A549 (cell line): ENCODE data around the gene RABL6. TPM values are rescaled to one million over a fixed set of nuclear protein-coding genes. Genes with fewer than 3 reads are reported as not detected.
"Not testable (repeated sequence)": the region's sequence is repeated elsewhere in the genome, so short reads cannot be mapped to it uniquely, and the experiment has no call there.

Experiments
- ATAC-seq, 2 experiments: fragments of 200-7000 bp in 1 of 2; fragments of >200 bp in 1 of 2; cut with Nextera tagmentation in 1 of 2; cut with Tn5 transposase in 1 of 2; 3 replicates each; pipeline versions ENCODE4 v1.8.0 to v1.9.1; 2018 to 2020; ENCODE audit warnings: mild to moderate bottlenecking in 1 of 2, moderate library complexity in 1 of 2
- CTCF ChIA-PET: fragments of 300-600 bp; sonication (Branson Sonifier 250); formaldehyde crosslinking; extraction: SDS; loops from one replicate; lab custom pipeline; 2021; ENCODE audit warnings: antibody characterized with exemption, inconsistent platforms; lab: Yijun Ruan, JAX
- POLR2A ChIA-PET: fragments of 350-600 bp; formaldehyde crosslinking; extraction: SDS; loops from one replicate; lab custom pipeline; 2021; ENCODE audit warnings: antibody characterized with exemption, inconsistent platforms; lab: Yijun Ruan, JAX
- DNase-seq, 2 experiments: peaks; one replicate each; pipeline versions ENCODE4 v3.0.0 to v3.0.0-alpha.2; 2011 to 2016; ENCODE audit warnings: low read depth in 1 of 2, low spot score in 1 of 2
- FAIRE-seq: peaks from 2 replicates; lab custom pipeline; 2011; peaks lifted over from hg19 to GRCh38; lab: Jason Lieb, UNC
- H3K27ac ChIP-seq, 2 experiments: fragments of >200 bp; sonication (Bioruptor Twin); formaldehyde crosslinking; 3 replicates each; pipeline ENCODE4 v1.5.1; 2016 to 2017
- H3K4me1 ChIP-seq: fragments of >200 bp; sonication (Bioruptor Twin); formaldehyde crosslinking; 3 replicates; pipeline ENCODE4 v1.6.1; 2016
- H3K4me2 ChIP-seq: fragments of >200 bp; sonication (Bioruptor Twin); formaldehyde crosslinking; 3 replicates; pipeline ENCODE4 v1.6.1; 2016
- H3K4me3 ChIP-seq: fragments of >200 bp; sonication (Bioruptor Twin); formaldehyde crosslinking; 3 replicates; pipeline ENCODE4 v1.5.1; 2016
- H3K9me3 ChIP-seq: fragments of >200 bp; sonication (Bioruptor Twin); formaldehyde crosslinking; 3 replicates; pipeline ENCODE4 v1.6.1; 2016
- CEBPB ChIP-seq, 2 experiments: fragments of >200 bp in 1 of 2; sonication (Bioruptor Twin) in 1 of 2; formaldehyde crosslinking in 1 of 2; IDR thresholded peaks; 2 replicates each; pipeline ENCODE4 v1.6.1; 2012 to 2016
- CHD2 ChIP-seq: fragments of 150-350 bp; IDR thresholded peaks from 2 replicates; pipeline ENCODE4 v1.6.1; 2014; ENCODE audit warnings: low read length; ENCODE audit not compliant: partially characterized antibody
- EHF ChIP-seq: fragments of 250-450 bp; sonication (Bioruptor Pico); IDR thresholded peaks from 2 replicates; pipeline ENCODE4 v1.5.0; 2020; ENCODE audit warnings: mild to moderate bottlenecking
- EHMT2 ChIP-seq: fragments of 200-600 bp; sonication (generic); IDR thresholded peaks from 2 replicates; pipeline ENCODE4 v1.6.1; 2016; ENCODE audit warnings: antibody characterized with exemption, low read depth, mild to moderate bottlenecking, moderate library complexity
- EP300 ChIP-seq, 2 experiments: fragments of >200 bp; sonication (Bioruptor Twin); formaldehyde crosslinking; IDR thresholded peaks; 2 replicates in 1 of 2; 3 replicates in 1 of 2; pipeline ENCODE4 v1.6.1; 2016 to 2017
- ESRRA ChIP-seq: fragments of 150-350 bp; IDR thresholded peaks from 2 replicates; pipeline ENCODE4 v1.6.1; 2014; ENCODE audit warnings: mild to moderate bottlenecking, low read length, borderline replicate concordance
- HOXA7 ChIP-seq: fragments of 250-450 bp; sonication (Bioruptor Pico); IDR thresholded peaks from 2 replicates; pipeline ENCODE4 v1.5.0; 2020; ENCODE audit warnings: mild to moderate bottlenecking, moderate library complexity
- JUN ChIP-seq, 2 experiments: fragments of >200 bp; sonication (Bioruptor Twin); formaldehyde crosslinking; IDR thresholded peaks; 2 replicates in 1 of 2; 3 replicates in 1 of 2; pipeline ENCODE4 v1.6.1; 2016 to 2017
- JUNB ChIP-seq: fragments of >200 bp; sonication (Bioruptor Twin); formaldehyde crosslinking; IDR thresholded peaks from 2 replicates; pipeline ENCODE4 v1.6.1; 2016
- KDM5A ChIP-seq: fragments of 200-600 bp; sonication (generic); IDR thresholded peaks from 2 replicates; pipeline ENCODE4 v1.6.1; 2016; ENCODE audit warnings: antibody characterized with exemption, mild to moderate bottlenecking
- MYC ChIP-seq: IDR thresholded peaks from 2 replicates; pipeline ENCODE4 v1.6.1; 2012; ENCODE audit warnings: mild to moderate bottlenecking, inconsistent platforms, low read length, improper control_type of control experiment, borderline replicate concordance
- PHF8 ChIP-seq: fragments of 200-600 bp; sonication (generic); IDR thresholded peaks from 2 replicates; pipeline ENCODE4 v1.6.1; 2016; ENCODE audit warnings: low read depth, mild to moderate bottlenecking, antibody characterized with exemption, moderate library complexity, borderline replicate concordance
- POLR2A ChIP-seq: IDR thresholded peaks from 2 replicates; pipeline ENCODE4 v1.6.1; 2012; ENCODE audit warnings: mild to moderate bottlenecking, low read length
- RFX5 ChIP-seq: fragments of 450-650 bp; IDR thresholded peaks from 2 replicates; pipeline ENCODE4 v1.7.1; 2014; ENCODE audit warnings: antibody characterized with exemption, mild to moderate bottlenecking, moderate library complexity
- WGBS: methylation state at CpG from one replicate; pipeline ENCODE4 v1.1.6; 2017; ENCODE audit errors: missing lambda C conversion rate; 5-methylcytosine and 5-hydroxymethylcytosine counted together
- polyA plus RNA-seq, 4 experiments: library from polyadenylated mRNA; depleted of rRNA in 3 of 4; stranded (reverse); fragments of >200 nt; fragmentation: RNase III in 1 of 4; extraction: RNeasy Plus Mini Kit Qiagen cat#74134 plus additional on column Dnase treatment in 1 of 4; gene quantifications; 2 replicates in 3 of 4; 3 replicates in 1 of 4; pipeline ENCODE4 v1.2.3, GENCODE V29; 2011 to 2017
- TF ChIP-seq, protein P1 (sequence below): fragments of >200 bp; sonication (Bioruptor Twin); formaldehyde crosslinking; IDR thresholded peaks from 3 replicates; pipeline ENCODE4 v1.6.1; 2016
- TF ChIP-seq, protein P2 (sequence below): IDR thresholded peaks from 2 replicates; pipeline ENCODE4 v1.6.1; 2012
- TF ChIP-seq, protein P3 (sequence below): IDR thresholded peaks from 2 replicates; pipeline ENCODE4 v1.6.1; 2012; ENCODE audit warnings: low read depth, borderline replicate concordance
- TF ChIP-seq, protein P4 (sequence below): fragments of >200 bp; sonication (Bioruptor Twin); formaldehyde crosslinking; IDR thresholded peaks from 3 replicates; pipeline ENCODE4 v1.5.1; 2016
- TF ChIP-seq, protein P5 (sequence below): fragments of 200-600 bp; sonication (generic); IDR thresholded peaks from 2 replicates; pipeline ENCODE4 v1.6.1; 2016; ENCODE audit warnings: antibody characterized with exemption, mild to moderate bottlenecking, moderate library complexity
- TF ChIP-seq, protein P6 (sequence below): IDR thresholded peaks from 2 replicates; pipeline ENCODE4 v1.6.1; 2012

RABL6 gene
- polyA plus RNA-seq, 2 of the 4 experiments (the other 2 are of a cell fraction): 46.8 to 71.4 TPM

DNA sequence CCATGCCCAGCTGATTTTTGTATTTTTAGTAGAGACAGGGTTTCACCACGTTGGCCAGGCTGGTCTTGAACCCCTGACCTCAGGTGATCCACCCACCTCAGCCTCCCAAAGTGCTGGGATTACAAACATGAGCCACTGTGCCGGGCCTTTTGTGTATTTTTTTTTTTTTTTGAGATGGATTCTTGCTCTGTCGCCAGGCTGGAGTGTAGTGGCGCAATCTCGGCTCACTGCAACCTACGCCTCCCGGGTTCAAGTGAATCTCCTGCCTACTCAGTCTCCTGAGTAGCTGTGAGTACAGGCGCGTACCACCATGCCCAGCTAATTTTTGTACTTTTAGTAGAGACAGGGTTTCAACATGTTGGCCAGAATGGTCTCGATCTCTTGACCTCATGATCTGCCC lies 75.9 kb downstream of the RABL6 start:
- POLR2A ChIA-PET: interaction anchor here (0.6 to 6.8 kb wide), 4 partner anchors 8 to 108 kb away, joined by 3 to 108 read pairs (median 5); no protein-coding TSS in a partner anchor
- not testable (repeated sequence) for H3K9me3 ChIP-seq, FAIRE-seq, DNase-seq, ATAC-seq, H3K4me3 ChIP-seq
- WGBS: 64% methylated on average over 10 of the region's 10 CpGs
- Histone ChIP-seq H3K4me1 (peaks cover 55% of the 10 kb centered on the region), H3K27ac (peak overlapping the region; percentile 97 to 98), H3K4me2 (peak overlapping the region; percentile 77)
- peak; percentile 15 to 62; a peak in 3 of 4 replicates for TF ChIP-seq CEBPB (IDR thresholded peaks at IDR 0.05)
- CTCF ChIA-PET: interaction anchor here (0.6 to 14.7 kb wide), 13 partner anchors 9 to 163 kb away, joined by 3 to 139 read pairs (median 7); partner anchors contain the start of genes AJM1, C8G and FBXW5

DNA sequence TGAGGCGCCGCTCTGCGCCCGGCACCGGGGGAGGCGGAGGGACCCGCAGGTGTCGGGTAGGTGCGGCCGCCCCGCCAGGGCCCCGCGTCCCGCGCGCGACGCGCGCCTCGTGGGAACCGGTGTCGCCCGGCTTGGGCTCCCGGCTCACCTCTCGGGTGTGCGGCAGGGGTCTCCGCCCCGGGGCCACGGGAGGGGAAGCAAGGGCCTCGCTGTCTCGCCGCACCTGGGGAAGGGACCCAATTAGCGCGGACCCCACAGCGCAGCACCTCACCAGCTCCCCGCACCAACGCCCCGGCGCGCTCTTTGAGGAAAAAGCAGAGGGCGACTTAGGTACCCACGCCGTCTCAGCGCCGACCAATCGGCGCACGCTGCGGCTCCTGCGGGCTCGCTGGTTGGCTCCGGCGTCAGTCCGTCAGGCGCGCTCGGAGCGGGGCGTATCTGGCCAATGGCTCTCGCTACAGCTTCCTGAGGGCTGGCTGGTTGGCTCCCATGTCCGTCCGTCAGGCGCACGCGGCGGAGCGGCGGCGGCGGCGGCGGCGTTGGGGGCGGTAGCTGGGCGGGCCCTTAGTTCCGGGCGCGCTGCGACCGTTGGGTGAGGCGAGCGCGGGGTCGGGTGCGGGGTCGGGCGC lies 78.3 kb downstream of the RABL6 start, which contains the start of gene TRAF2:
Gene TRAF2 (plus strand): TSS at position 567 of the 629 bp plus-strand sequence. CDS start 12,225 bp downstream, outside the sequence.
- Histone ChIP-seq H3K4me3 (peak within 1 kb of the TSS; percentile 99), H3K27ac (peak within 1 kb of the TSS; percentile 98 to 99), H3K9me3 (no peaks in the 10 kb centered on the region), H3K4me2 (peak within 1 kb of the TSS; percentile 91), H3K4me1 (peaks cover 57% of the 10 kb centered on the region)
- ChIA-PET POLR2A (interaction anchor here (0.7 to 6.8 kb wide), 11 partner anchors 9 to 111 kb away, joined by 3 to 108 read pairs (median 4); partner anchors contain the start of genes CLIC3, EDF1 and RABL6), CTCF (interaction anchor here (0.9 to 14.7 kb wide), 7 partner anchors 11 to 144 kb away, joined by 3 to 139 read pairs (median 5); partner anchors contain the start of gene FBXW5)
- FAIRE-seq (no peak), DNase-seq (peak; percentile 99 to 100), ATAC-seq (peak; percentile 82 to 86)
- TF ChIP-seq HOXA7 (CRISPR knock-in tag): no peak
- TF ChIP-seq MYC: 0 out of 2 replicates have a peak, but pooled peaks have one; percentile 61
- TF ChIP-seq EP300 (IDR thresholded peaks at IDR 0.05): no peak
- TF ChIP-seq CEBPB (IDR thresholded peaks at IDR 0.05): no peak
- TF ChIP-seq, protein P1, sequence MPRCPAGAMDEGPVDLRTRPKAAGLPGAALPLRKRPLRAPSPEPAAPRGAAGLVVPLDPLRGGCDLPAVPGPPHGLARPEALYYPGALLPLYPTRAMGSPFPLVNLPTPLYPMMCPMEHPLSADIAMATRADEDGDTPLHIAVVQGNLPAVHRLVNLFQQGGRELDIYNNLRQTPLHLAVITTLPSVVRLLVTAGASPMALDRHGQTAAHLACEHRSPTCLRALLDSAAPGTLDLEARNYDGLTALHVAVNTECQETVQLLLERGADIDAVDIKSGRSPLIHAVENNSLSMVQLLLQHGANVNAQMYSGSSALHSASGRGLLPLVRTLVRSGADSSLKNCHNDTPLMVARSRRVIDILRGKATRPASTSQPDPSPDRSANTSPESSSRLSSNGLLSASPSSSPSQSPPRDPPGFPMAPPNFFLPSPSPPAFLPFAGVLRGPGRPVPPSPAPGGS: peak; percentile 60; the same call in 2 of the 3 replicates
- no peak for TF ChIP-seq JUNB
- TF ChIP-seq ESRRA: no peak
- TF ChIP-seq, protein P2, sequence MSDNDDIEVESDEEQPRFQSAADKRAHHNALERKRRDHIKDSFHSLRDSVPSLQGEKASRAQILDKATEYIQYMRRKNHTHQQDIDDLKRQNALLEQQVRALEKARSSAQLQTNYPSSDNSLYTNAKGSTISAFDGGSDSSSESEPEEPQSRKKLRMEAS: peak; percentile 69; the same call in 1 of the 2 replicates
- no peak for TF ChIP-seq KDM5A
- TF ChIP-seq RFX5: peak; percentile 48; the same call in 1 of the 2 replicates
- TF ChIP-seq, protein P3, sequence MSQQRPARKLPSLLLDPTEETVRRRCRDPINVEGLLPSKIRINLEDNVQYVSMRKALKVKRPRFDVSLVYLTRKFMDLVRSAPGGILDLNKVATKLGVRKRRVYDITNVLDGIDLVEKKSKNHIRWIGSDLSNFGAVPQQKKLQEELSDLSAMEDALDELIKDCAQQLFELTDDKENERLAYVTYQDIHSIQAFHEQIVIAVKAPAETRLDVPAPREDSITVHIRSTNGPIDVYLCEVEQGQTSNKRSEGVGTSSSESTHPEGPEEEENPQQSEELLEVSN: peak; percentile 68; the same call in 1 of the 2 replicates
- TF ChIP-seq EHMT2: no peak
- peak; percentile 49 for TF ChIP-seq CHD2
- TF ChIP-seq EHF: peak; percentile 50; the same call in 1 of the 2 replicates
- TF ChIP-seq, protein P4, sequence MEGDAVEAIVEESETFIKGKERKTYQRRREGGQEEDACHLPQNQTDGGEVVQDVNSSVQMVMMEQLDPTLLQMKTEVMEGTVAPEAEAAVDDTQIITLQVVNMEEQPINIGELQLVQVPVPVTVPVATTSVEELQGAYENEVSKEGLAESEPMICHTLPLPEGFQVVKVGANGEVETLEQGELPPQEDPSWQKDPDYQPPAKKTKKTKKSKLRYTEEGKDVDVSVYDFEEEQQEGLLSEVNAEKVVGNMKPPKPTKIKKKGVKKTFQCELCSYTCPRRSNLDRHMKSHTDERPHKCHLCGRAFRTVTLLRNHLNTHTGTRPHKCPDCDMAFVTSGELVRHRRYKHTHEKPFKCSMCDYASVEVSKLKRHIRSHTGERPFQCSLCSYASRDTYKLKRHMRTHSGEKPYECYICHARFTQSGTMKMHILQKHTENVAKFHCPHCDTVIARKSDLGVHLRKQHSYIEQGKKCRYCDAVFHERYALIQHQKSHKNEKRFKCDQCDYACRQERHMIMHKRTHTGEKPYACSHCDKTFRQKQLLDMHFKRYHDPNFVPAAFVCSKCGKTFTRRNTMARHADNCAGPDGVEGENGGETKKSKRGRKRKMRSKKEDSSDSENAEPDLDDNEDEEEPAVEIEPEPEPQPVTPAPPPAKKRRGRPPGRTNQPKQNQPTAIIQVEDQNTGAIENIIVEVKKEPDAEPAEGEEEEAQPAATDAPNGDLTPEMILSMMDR: no peak
- TF ChIP-seq PHF8: peak; percentile 29; the same call in 1 of the 2 replicates
- TF ChIP-seq, protein P5, sequence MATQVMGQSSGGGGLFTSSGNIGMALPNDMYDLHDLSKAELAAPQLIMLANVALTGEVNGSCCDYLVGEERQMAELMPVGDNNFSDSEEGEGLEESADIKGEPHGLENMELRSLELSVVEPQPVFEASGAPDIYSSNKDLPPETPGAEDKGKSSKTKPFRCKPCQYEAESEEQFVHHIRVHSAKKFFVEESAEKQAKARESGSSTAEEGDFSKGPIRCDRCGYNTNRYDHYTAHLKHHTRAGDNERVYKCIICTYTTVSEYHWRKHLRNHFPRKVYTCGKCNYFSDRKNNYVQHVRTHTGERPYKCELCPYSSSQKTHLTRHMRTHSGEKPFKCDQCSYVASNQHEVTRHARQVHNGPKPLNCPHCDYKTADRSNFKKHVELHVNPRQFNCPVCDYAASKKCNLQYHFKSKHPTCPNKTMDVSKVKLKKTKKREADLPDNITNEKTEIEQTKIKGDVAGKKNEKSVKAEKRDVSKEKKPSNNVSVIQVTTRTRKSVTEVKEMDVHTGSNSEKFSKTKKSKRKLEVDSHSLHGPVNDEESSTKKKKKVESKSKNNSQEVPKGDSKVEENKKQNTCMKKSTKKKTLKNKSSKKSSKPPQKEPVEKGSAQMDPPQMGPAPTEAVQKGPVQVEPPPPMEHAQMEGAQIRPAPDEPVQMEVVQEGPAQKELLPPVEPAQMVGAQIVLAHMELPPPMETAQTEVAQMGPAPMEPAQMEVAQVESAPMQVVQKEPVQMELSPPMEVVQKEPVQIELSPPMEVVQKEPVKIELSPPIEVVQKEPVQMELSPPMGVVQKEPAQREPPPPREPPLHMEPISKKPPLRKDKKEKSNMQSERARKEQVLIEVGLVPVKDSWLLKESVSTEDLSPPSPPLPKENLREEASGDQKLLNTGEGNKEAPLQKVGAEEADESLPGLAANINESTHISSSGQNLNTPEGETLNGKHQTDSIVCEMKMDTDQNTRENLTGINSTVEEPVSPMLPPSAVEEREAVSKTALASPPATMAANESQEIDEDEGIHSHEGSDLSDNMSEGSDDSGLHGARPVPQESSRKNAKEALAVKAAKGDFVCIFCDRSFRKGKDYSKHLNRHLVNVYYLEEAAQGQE: peak; percentile 31; the same call in 1 of the 2 replicates
- TF ChIP-seq, protein P6, sequence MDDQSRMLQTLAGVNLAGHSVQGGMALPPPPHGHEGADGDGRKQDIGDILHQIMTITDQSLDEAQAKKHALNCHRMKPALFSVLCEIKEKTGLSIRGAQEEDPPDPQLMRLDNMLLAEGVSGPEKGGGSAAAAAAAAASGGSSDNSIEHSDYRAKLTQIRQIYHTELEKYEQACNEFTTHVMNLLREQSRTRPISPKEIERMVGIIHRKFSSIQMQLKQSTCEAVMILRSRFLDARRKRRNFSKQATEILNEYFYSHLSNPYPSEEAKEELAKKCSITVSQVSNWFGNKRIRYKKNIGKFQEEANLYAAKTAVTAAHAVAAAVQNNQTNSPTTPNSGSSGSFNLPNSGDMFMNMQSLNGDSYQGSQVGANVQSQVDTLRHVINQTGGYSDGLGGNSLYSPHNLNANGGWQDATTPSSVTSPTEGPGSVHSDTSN: peak; percentile 100
- peak; percentile 93 for TF ChIP-seq POLR2A
- peak; percentile 54 to 82; a peak in 4 of 5 replicates for TF ChIP-seq JUN (IDR thresholded peaks at IDR 0.05)
- WGBS: 3% methylated on average over 23 of the region's 88 CpGs
